H9 (cell line): Measurements from ENCODE around the gene TK2. TPM values are rescaled to one million over a fixed set of nuclear protein-coding genes. Genes with fewer than 3 reads are reported as not detected.

Experiments
- DNase-seq: peaks from one replicate; pipeline ENCODE4 v3.0.0-alpha.2; 2017
- H2AFZ ChIP-seq: one replicate; pipeline ENCODE4 v1.6.1; 2013; ENCODE audit warnings: mild to moderate bottlenecking, low read length, control low read depth, moderate library complexity
- H2AK5ac ChIP-seq: 2 replicates; pipeline ENCODE4 v1.6.1; 2013; ENCODE audit warnings: low read length, control low read depth, mixed read lengths; ENCODE audit not compliant: insufficient read length
- H2BK120ac ChIP-seq: one replicate; pipeline ENCODE4 v1.6.1; 2013; ENCODE audit warnings: low read depth, mild to moderate bottlenecking, low read length, control low read depth, inconsistent platforms; ENCODE audit not compliant: poor library complexity, severe bottlenecking
- H2BK12ac ChIP-seq: 2 replicates; pipeline ENCODE4 v1.6.1; 2013; ENCODE audit warnings: low read length, control low read depth, mixed read lengths, low read depth; ENCODE audit not compliant: insufficient read length
- H2BK15ac ChIP-seq: 2 replicates; pipeline ENCODE4 v1.6.1; 2013; ENCODE audit warnings: low read depth, low read length, control low read depth
- H2BK20ac ChIP-seq: one replicate; pipeline ENCODE4 v1.6.1; 2013; ENCODE audit warnings: low read depth, mild to moderate bottlenecking, low read length, control low read depth, inconsistent platforms; ENCODE audit not compliant: poor library complexity, severe bottlenecking
- H2BK5ac ChIP-seq: 2 replicates; pipeline ENCODE4 v1.6.1; 2013; ENCODE audit warnings: low read length, control low read depth, mixed read lengths; ENCODE audit not compliant: insufficient read length
- H3K14ac ChIP-seq: 2 replicates; pipeline ENCODE4 v1.6.1; 2013; ENCODE audit warnings: low read length, control low read depth; ENCODE audit not compliant: insufficient read depth
- H3K18ac ChIP-seq: 2 replicates; pipeline ENCODE4 v1.6.1; 2013; ENCODE audit warnings: low read depth, mild to moderate bottlenecking, mixed read lengths, low read length, control low read depth; ENCODE audit not compliant: insufficient read length
- H3K23ac ChIP-seq: 2 replicates; pipeline ENCODE4 v1.6.1; 2013; ENCODE audit warnings: low read length, control low read depth, mixed read lengths, low read depth; ENCODE audit not compliant: insufficient read length
- H3K23me2 ChIP-seq: 2 replicates; pipeline ENCODE4 v1.6.1; 2013; ENCODE audit warnings: low read depth, mild to moderate bottlenecking, mixed read lengths, low read length, control low read depth; ENCODE audit not compliant: insufficient read length, poor library complexity, severe bottlenecking
- H3K27ac ChIP-seq: 2 replicates; pipeline ENCODE4 v1.5.1; 2013; ENCODE audit warnings: low read length, control low read depth, mixed read lengths, low read depth; ENCODE audit not compliant: insufficient read length
- H3K27me3 ChIP-seq: 2 replicates; pipeline ENCODE4 v1.6.1; 2013; ENCODE audit warnings: low read length, control low read depth, inconsistent platforms; ENCODE audit not compliant: insufficient read depth
- H3K4ac ChIP-seq: 2 replicates; pipeline ENCODE4 v1.6.1; 2013; ENCODE audit warnings: low read depth, mild to moderate bottlenecking, control low read depth, inconsistent platforms, low read length, moderate library complexity
- H3K4me1 ChIP-seq: 2 replicates; pipeline ENCODE4 v1.6.1; 2013; ENCODE audit warnings: low read length, control low read depth, inconsistent platforms; ENCODE audit not compliant: insufficient read depth
- H3K4me2 ChIP-seq: 2 replicates; pipeline ENCODE4 v1.6.1; 2013; ENCODE audit warnings: low read length, control low read depth, mixed read lengths; ENCODE audit not compliant: insufficient read length, insufficient read depth
- H3K56ac ChIP-seq: 2 replicates; pipeline ENCODE4 v1.6.1; 2013; ENCODE audit warnings: low read depth, mild to moderate bottlenecking, mixed read lengths, low read length, control low read depth; ENCODE audit not compliant: insufficient read length
- H3K79me1 ChIP-seq: 2 replicates; pipeline ENCODE4 v1.6.1; 2013; ENCODE audit warnings: low read depth, mild to moderate bottlenecking, moderate library complexity, low read length, control low read depth, inconsistent platforms; ENCODE audit not compliant: insufficient read depth, poor library complexity, severe bottlenecking
- H3K79me2 ChIP-seq: 2 replicates; pipeline ENCODE4 v1.6.1; 2013; ENCODE audit warnings: low read length, control low read depth, inconsistent platforms; ENCODE audit not compliant: insufficient read depth
- H3K9ac ChIP-seq: 2 replicates; pipeline ENCODE4 v1.6.1; 2013; ENCODE audit warnings: low read length, control low read depth, mixed read lengths; ENCODE audit not compliant: insufficient read length; ENCODE audit errors: extremely low read depth
- H3K9me3 ChIP-seq: one replicate; pipeline ENCODE4 v1.6.1; 2013; ENCODE audit warnings: low read depth, low read length, inconsistent platforms; ENCODE audit not compliant: control insufficient read depth
- H3T11ph ChIP-seq: one replicate; pipeline ENCODE4 v1.6.1; 2013; ENCODE audit warnings: mild to moderate bottlenecking, low read length, control low read depth, inconsistent platforms
- H4K20me1 ChIP-seq: one replicate; pipeline ENCODE4 v1.6.1; 2013; ENCODE audit not compliant: control insufficient read depth, insufficient read length, insufficient read depth
- H4K5ac ChIP-seq: 2 replicates; pipeline ENCODE4 v1.6.1; 2013; ENCODE audit warnings: low read depth, mild to moderate bottlenecking, mixed read lengths, low read length, control low read depth; ENCODE audit not compliant: insufficient read length
- H4K8ac ChIP-seq: replicated peaks from 2 replicates; pipeline ENCODE4 v1.6.1; 2013; ENCODE audit warnings: low read length, control low read depth, mixed read lengths, low read depth; ENCODE audit not compliant: insufficient read length
- H4K91ac ChIP-seq: 2 replicates; pipeline ENCODE4 v1.6.1; 2013; ENCODE audit warnings: low read depth, mild to moderate bottlenecking, moderate library complexity, mixed read lengths, low read length, control low read depth; ENCODE audit not compliant: insufficient read length
- H3K27ac Mint-ChIP-seq, 3 experiments: 2 replicates in 2 of 3; 3 replicates in 1 of 3; pipeline ENCODE4 v1.8.0; 2020 to 2021; ENCODE audit warnings: mixed read lengths in 3 of 3, mild to moderate bottlenecking in 1 of 3, moderate library complexity in 1 of 3
- H3K27me3 Mint-ChIP-seq: 2 replicates; pipeline ENCODE4 v1.8.0; 2021; ENCODE audit warnings: low read depth, mild to moderate bottlenecking, moderate library complexity, mixed read lengths
- H3K36me3 Mint-ChIP-seq, 3 experiments: 2 replicates in 2 of 3; 3 replicates in 1 of 3; pipeline ENCODE4 v1.8.0; 2020 to 2021; ENCODE audit warnings: low read depth in 3 of 3, mixed read lengths in 3 of 3; ENCODE audit not compliant: insufficient read depth in 1 of 3
- H3K4me1 Mint-ChIP-seq, 2 experiments: 2 replicates each; pipeline ENCODE4 v1.8.0; 2020; ENCODE audit warnings: mixed read lengths in 2 of 2
- H3K4me3 Mint-ChIP-seq, 2 experiments: 2 replicates in 1 of 2; 3 replicates in 1 of 2; pipeline ENCODE4 v1.8.0; 2020 to 2021; ENCODE audit warnings: mild to moderate bottlenecking in 2 of 2, mixed read lengths in 2 of 2, moderate library complexity in 1 of 2
- H3K9me3 Mint-ChIP-seq, 2 experiments: 2 replicates in 1 of 2; 3 replicates in 1 of 2; pipeline ENCODE4 v1.8.0; 2020; ENCODE audit warnings: mild to moderate bottlenecking in 2 of 2, mixed read lengths in 2 of 2, moderate library complexity in 1 of 2
- CTCF ChIP-seq: fragments of 200-600 bp; sonication (generic); conservative IDR thresholded peaks from 3 replicates; pipeline ENCODE4 v1.8.0; 2021; ENCODE audit warnings: antibody characterized with exemption, mild to moderate bottlenecking
- WGBS: extraction: QIAGEN DNeasy Blood & Tissue Kit; methylation state at CpG from one replicate; pipeline ENCODE4 v1.1.7; 2013; ENCODE audit warnings: missing lambda C conversion rate, low lambda C conversion rate, mixed read lengths; ENCODE audit not compliant: insufficient read length; ENCODE audit errors: extremely low coverage; 5-methylcytosine and 5-hydroxymethylcytosine counted together
- total RNA-seq: library from RNA; stranded (reverse); gene quantifications from 2 replicates; pipeline ENCODE4 v1.2.1, GENCODE V29; 2021

Gene TK2
- total RNA-seq, 1 experiment from 2014 or later, result 5.2 TPM

GRCh38 chr16:66591018-66591417 lies 41.1 kb upstream of the TK2 start:
- no peak overlapping the region for H3K4me3 Mint-ChIP-seq
- Histone ChIP-seq H3K4me2 (no peak overlapping the region), H2BK20ac (no peak overlapping the region), H3K27me3 (no peaks in the 10 kb centered on the region), H2BK120ac (no peak overlapping the region), H3K4ac (no peak overlapping the region), H2AFZ (no peak overlapping the region), H2AK5ac (no peak overlapping the region), H4K8ac (no peak overlapping the region), H3K56ac (no peak overlapping the region), H4K20me1 (no peaks in the 10 kb centered on the region), H2BK5ac (no peak overlapping the region), H3K79me1 (no peaks in the 10 kb centered on the region), H2BK12ac (no peak overlapping the region), H3K14ac (no peak overlapping the region), H3T11ph (no peak overlapping the region), H3K9ac (no peak overlapping the region), H3K79me2 (no peaks in the 10 kb centered on the region), H2BK15ac (no peak overlapping the region), H3K18ac (no peak overlapping the region), H4K91ac (no peak overlapping the region), H3K4me1 (no peaks in the 10 kb centered on the region), H4K5ac (no peak overlapping the region), H3K23ac (no peak overlapping the region), H3K27ac (no peak overlapping the region), H3K9me3 (no peaks in the 10 kb centered on the region), H3K23me2 (no peaks in the 10 kb centered on the region)
- DNase-seq, result no peak
- no peak for TF ChIP-seq CTCF
- H3K27me3 Mint-ChIP-seq, result no peaks in the 10 kb centered on the region; the same call in 1 of the 2 replicates
- WGBS, result no CpG with 5 or more reads among the region's 4 CpGs
- H3K27ac Mint-ChIP-seq, result no peak overlapping the region
- no peaks in the 10 kb centered on the region for H3K9me3 Mint-ChIP-seq
- no peaks in the 10 kb centered on the region for H3K36me3 Mint-ChIP-seq
- peaks cover 9 to 16% of the 10 kb centered on the region in 2 experiments for H3K4me1 Mint-ChIP-seq
